ENCODE data around the gene SPATA31A7. TPM values are rescaled to one million over a fixed set of nuclear protein-coding genes. Genes with fewer than 3 reads are reported as not detected.
A peak's percentile ranks its signal among the peaks of the same experiment; 100 is the strongest.
"Not testable (repeated sequence)": the region's sequence is repeated elsewhere in the genome, so short reads cannot be mapped to it uniquely, and the experiment has no call there.

Gene SPATA31A7
- total RNA-seq, result not detected in 2 replicates

DNA sequence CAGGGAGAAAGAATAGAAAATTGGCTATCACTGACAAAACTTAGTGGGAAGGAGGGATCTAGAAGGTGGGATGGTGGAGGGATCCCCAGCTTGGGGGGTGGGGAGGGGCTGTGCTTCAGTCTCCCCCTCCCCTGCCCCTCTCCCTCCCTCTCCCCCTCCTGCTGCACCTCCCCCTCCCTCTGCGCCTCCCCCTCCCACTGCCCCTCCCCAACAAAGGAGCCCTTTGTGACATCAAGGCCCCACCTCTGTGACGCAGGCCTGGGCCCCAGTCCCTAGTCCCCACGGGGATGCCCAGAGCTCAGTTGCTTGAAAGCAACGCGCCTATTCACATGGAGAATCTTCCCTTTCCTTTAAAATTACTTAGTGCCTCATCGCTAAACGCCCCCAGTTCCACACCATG, at the start of gene SPATA31A7:
Gene SPATA31A7 (plus strand): TSS at position 301 of the 400 bp plus-strand sequence. CDS start 29 bp downstream, at position 330.
- not testable (repeated sequence) for DNase-seq (ENCODE audit: low read depth)

DNA sequence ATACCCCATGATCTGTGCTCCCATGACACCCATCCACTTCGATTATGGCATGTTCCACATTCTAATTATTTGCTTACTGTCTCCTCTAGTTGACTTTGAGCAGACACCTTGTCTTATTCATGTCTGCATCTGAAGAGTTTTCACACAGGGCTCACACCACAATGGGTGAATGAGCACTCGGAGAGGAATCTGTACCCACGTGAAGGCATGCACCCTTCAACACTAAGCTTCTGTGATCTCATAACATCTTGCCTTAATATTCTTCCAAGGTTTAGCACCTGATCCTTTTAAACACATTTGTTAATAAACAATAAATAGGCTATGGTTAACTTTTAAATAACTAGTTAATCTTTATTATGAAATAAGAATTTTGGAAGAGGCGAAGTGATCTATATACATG, 36.6 kb downstream of the SPATA31A7 start:
- DNase-seq (ENCODE audit: low read depth), result peak; percentile 0

All from renal cortical epithelial cell (primary cell).